Ascending aorta (tissue), 2 donors: ENCODE data around the gene MRPS35. TPM values are rescaled to one million over a fixed set of nuclear protein-coding genes. Genes with fewer than 3 reads are reported as not detected.
"Not testable (repeated sequence)": the region's sequence is repeated elsewhere in the genome, so short reads cannot be mapped to it uniquely, and the experiment has no call there.

Experiments used
- DNase-seq, 2 donors: peaks; one replicate each; pipeline ENCODE4 v3.0.0-alpha.2; 2019; ENCODE audit warnings: low spot score in 2 of 2
- H3K27ac ChIP-seq, 2 donors: fragments of 200-600 bp; sonication (generic); one replicate each; pipeline ENCODE4 v1.5.1; 2016 to 2017; ENCODE audit warnings: mild to moderate bottlenecking in 1 of 2
- H3K27me3 ChIP-seq: fragments of 200-600 bp; sonication (generic); one replicate; pipeline ENCODE4 v1.5.1; 2017
- H3K36me3 ChIP-seq, 2 donors: fragments of 200-600 bp; sonication (generic); one replicate each; pipeline ENCODE4 v1.5.1; 2016
- H3K4me1 ChIP-seq, 2 donors: fragments of 200-600 bp; sonication (generic); one replicate each; pipeline ENCODE4 v1.5.1; 2016 to 2017; ENCODE audit warnings: mild to moderate bottlenecking in 1 of 2
- H3K4me3 ChIP-seq, 2 donors: fragments of 200-600 bp; sonication (generic); one replicate each; pipeline ENCODE4 v1.5.1; 2016 to 2017; ENCODE audit warnings: mild to moderate bottlenecking in 1 of 2
- H3K9me3 ChIP-seq, 2 donors: fragments of 200-600 bp; sonication (generic); one replicate each; pipeline ENCODE4 v1.5.1; 2016
- intact Hi-C: fragments of 100-400 bp; cut with DNase I; formaldehyde crosslinking; loops from one replicate; pipeline ENCODE4 v1.15.1; 2023
- total RNA-seq: library from RNA; depleted of rRNA; stranded (reverse); fragments of >200 nt; gene quantifications from one replicate; pipeline ENCODE4 v1.1.0, GENCODE V29; 2016
- TF ChIP-seq, protein P1 (sequence below), 3 experiments: fragments of 200-600 bp in 2 of 3; fragments of 450-650 bp in 1 of 3; sonication (generic) in 2 of 3; IDR thresholded peaks; one replicate each; pipeline ENCODE4 v1.5.1; 2016 to 2019; ENCODE audit warnings: antibody characterized with exemption in 3 of 3, mild to moderate bottlenecking in 1 of 3, moderate library complexity in 1 of 3

The MRPS35 gene
- total RNA-seq, 1 donor from 2014 or later: 2.7 TPM

DNA sequence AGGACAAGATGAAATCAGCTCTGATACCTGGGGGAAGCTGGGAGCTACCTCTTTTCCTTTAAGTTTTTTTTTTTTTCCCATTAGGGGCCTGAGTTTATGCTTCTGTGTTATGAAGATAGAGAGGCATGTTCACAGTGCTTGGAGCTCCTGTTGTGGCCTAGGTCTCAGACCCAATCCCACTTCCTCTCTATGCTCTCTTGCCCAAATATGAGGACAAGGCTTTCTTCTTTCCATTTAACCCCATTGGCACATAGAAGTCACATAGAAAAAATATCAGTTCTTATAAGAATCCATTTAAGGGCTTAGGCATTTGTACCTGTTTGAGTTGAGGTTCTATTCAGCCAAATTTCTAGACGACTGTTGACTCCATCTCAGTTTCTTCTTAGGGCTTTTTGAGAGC lies 12.6 kb downstream of the MRPS35 start:
- H3K4me3 ChIP-seq: no peak overlapping the region
- DNase-seq: no peak
- no peak overlapping the region for H3K27ac ChIP-seq
- TF ChIP-seq, protein P1, sequence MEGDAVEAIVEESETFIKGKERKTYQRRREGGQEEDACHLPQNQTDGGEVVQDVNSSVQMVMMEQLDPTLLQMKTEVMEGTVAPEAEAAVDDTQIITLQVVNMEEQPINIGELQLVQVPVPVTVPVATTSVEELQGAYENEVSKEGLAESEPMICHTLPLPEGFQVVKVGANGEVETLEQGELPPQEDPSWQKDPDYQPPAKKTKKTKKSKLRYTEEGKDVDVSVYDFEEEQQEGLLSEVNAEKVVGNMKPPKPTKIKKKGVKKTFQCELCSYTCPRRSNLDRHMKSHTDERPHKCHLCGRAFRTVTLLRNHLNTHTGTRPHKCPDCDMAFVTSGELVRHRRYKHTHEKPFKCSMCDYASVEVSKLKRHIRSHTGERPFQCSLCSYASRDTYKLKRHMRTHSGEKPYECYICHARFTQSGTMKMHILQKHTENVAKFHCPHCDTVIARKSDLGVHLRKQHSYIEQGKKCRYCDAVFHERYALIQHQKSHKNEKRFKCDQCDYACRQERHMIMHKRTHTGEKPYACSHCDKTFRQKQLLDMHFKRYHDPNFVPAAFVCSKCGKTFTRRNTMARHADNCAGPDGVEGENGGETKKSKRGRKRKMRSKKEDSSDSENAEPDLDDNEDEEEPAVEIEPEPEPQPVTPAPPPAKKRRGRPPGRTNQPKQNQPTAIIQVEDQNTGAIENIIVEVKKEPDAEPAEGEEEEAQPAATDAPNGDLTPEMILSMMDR (IDR thresholded peaks at IDR 0.05): no peak
- peaks cover 53 to 60% of the 10 kb centered on the region in 2 donors for H3K36me3 ChIP-seq
- no peaks in the 10 kb centered on the region for H3K27me3 ChIP-seq
- intact Hi-C loops: no loop called here
- no peaks in the 10 kb centered on the region for H3K4me1 ChIP-seq
- no peaks in the 10 kb centered on the region for H3K9me3 ChIP-seq

DNA sequence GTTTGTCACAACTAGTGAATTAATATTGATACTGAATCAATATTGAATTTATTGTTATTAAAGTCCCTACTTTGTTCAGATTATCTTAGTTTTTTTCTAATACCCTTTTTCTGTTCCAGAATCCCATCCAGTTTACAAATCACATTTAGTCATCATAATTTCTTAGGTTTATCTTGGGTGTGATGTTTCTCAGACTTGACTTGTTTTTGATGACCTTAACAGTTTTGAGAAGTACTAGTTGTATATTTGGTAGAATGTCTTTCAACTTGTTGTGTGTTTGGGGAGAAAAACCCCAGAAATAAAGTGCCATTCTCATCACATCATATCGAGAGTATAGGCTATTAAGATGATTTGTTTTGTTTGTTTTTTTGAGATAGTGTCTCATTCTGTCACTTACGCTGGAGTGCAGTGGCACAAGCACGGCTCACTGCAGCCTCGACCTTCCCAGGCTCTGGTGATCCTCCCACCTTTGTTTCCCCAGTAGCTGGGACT lies 19.5 kb downstream of the MRPS35 start:
- intact Hi-C loops: loop anchor here (5.0 kb wide), 1 partner anchor 192 kb away; no protein-coding TSS in a partner anchor
- DNase-seq: no peak
- no peaks in the 10 kb centered on the region for H3K4me1 ChIP-seq
- TF ChIP-seq, protein P1 (IDR thresholded peaks at IDR 0.05): no peak
- H3K9me3 ChIP-seq: no peaks in the 10 kb centered on the region
- H3K27me3 ChIP-seq: no peaks in the 10 kb centered on the region
- no peak overlapping the region for H3K4me3 ChIP-seq
- no peak overlapping the region for H3K27ac ChIP-seq
- peaks cover 15 to 24% of the 10 kb centered on the region in 2 donors for H3K36me3 ChIP-seq

DNA sequence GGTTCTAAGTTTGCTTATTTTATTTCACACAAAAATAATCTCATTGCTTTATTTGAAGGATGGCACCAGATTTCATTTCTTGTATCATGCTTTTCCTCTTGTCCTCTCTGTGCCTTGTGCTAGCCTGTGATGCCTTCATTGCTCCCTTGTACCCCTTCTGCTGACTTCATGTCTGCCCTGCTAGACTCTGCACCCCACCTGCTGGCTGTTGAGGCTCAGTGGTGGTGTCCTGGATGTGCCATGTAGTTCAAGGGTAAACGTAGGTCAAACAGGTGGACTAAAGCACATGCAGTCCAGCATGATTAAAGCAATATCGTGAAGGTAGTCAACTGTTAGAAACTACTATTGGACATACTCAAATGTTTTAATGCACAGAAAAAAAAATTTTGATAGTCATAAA lies 21.6 kb downstream of the MRPS35 start:
- TF ChIP-seq, protein P1 (IDR thresholded peaks at IDR 0.05): peak in 1 of 3 experiments; percentile 16
- DNase-seq: no peak
- H3K4me1 ChIP-seq: no peaks in the 10 kb centered on the region
- intact Hi-C loops: loop anchor here (2.0 to 5.0 kb wide), 2 partner anchors 190 to 209 kb away; no protein-coding TSS in a partner anchor
- no peaks in the 10 kb centered on the region for H3K27me3 ChIP-seq
- H3K36me3 ChIP-seq: peaks cover 12 to 25% of the 10 kb centered on the region in 2 donors
- no peak overlapping the region for H3K27ac ChIP-seq
- H3K9me3 ChIP-seq: no peaks in the 10 kb centered on the region
- no peak overlapping the region for H3K4me3 ChIP-seq

DNA sequence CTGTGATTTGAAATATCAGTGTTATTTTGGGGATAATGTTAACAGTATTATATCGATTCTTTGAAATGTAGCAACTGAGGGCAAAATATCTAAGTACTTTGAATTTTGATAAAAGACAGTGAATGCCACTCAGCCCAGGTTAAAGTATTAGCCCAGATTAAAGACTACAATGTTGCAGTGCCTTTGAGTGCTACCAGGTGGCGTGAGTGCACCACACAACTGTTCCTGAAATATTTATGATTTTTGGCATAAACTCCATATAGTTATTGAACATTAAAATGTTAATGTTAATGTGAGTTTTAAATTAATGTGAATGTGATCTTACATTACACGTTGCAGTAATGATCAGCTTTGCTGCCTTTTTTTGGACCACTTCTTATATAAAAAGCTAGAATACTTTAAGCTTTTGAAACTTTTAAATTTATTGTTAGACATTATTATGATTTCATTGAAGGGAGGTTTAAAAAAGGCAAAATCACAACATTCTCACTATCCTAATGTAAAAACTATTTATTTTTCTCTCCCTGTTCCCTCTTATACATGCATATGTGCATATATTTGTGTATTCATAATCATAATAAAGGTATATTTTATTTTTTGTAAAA lies 22.5 kb downstream of the MRPS35 start:
- Histone ChIP-seq H3K27me3 (no peaks in the 10 kb centered on the region), H3K36me3 (peaks cover 14 to 33% of the 10 kb centered on the region in 2 donors), H3K27ac (no peak overlapping the region), H3K4me3 (no peak overlapping the region), H3K9me3 (no peaks in the 10 kb centered on the region), H3K4me1 (no peaks in the 10 kb centered on the region)
- DNase-seq: no peak
- TF ChIP-seq, protein P1 (IDR thresholded peaks at IDR 0.05): peak; percentile 78 to 89 (median 81)
- intact Hi-C loops: loop anchor here (1.0 to 5.0 kb wide), 3 partner anchors 88 to 208 kb away; no protein-coding TSS in a partner anchor

DNA sequence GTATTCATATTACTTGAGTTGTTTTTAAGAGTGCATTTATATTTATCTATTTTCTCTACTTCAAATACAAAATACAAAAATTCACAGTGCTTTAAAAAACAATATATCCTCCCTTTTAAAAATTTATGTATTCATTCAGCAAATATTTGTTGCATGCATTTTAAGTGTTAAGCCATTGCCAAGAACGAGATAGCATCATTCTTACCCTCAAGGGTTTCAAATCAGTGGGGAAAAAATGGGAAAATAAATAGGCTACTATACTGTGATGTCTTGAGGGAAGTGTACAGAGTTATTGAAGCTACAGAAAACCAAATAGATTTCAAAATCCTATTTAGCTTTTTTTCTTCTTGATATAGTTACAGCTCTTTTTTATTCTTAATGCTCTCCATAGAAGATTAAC lies 23.2 kb downstream of the MRPS35 start:
- intact Hi-C loops: loop anchor here (1.0 to 5.0 kb wide), 3 partner anchors 88 to 207 kb away; no protein-coding TSS in a partner anchor
- Histone ChIP-seq H3K4me3 (no peak overlapping the region), H3K9me3 (no peaks in the 10 kb centered on the region), H3K27me3 (no peaks in the 10 kb centered on the region), H3K36me3 (peaks cover 14 to 33% of the 10 kb centered on the region in 2 donors), H3K4me1 (no peaks in the 10 kb centered on the region), H3K27ac (no peak overlapping the region)
- DNase-seq: no peak
- TF ChIP-seq, protein P1 (IDR thresholded peaks at IDR 0.05): no peak

DNA sequence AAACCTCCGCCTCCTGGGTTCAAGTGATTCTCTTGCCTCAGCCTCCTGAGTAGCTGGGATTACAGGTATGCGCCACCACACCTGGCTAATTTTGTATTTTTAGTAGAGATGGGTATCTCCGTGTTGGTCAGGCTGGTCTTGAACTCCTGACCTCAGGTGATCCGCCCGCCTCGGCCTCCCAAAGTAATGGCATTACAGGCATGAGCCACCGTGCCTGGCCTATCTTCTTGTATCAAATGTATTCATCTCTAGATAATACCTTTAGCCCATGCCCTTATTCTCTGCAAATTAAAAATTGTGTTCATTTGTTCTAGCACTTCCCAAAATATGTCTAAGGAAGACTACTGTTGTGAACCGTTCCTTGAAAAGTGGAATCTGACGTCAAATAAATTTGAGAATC lies 23.7 kb downstream of the MRPS35 start:
- H3K4me1 ChIP-seq, H3K27me3 ChIP-seq, H3K27ac ChIP-seq, DNase-seq, H3K4me3 ChIP-seq, H3K9me3 ChIP-seq: not testable (repeated sequence)
- peaks cover 17 to 33% of the 10 kb centered on the region in 2 donors for H3K36me3 ChIP-seq
- intact Hi-C loops: loop anchor here (5.0 kb wide), 1 partner anchor 188 kb away; no protein-coding TSS in a partner anchor
